ENCODE data around the gene DDX28.

The DDX28 gene

DNA sequence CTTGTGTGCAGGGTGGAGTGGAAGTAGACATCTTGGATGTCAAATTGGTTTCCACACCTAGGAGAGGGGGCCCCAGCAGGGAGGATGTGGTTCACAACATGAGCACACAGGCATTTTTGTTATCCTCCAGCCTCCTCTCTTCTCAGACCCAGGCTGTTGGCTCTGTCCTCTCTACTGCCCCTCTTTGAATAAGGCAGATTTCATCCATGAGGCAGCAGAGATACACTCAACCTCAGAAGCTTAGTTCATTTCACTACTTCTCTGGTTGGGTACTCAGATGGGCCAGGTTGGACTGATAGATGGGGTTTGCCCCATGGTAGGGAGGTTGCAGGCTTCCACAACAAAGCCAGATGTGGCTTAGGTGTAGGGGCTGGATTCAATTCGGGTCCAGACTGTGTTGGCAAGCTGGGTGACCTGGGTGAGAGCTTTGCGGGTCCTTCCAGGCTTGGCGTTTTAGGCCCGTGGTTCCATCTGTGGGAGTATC lies 39.9 kb upstream of the DDX28 start:
- POLR2A ChIA-PET = no interaction called here
- TF ChIP-seq, protein P1, sequence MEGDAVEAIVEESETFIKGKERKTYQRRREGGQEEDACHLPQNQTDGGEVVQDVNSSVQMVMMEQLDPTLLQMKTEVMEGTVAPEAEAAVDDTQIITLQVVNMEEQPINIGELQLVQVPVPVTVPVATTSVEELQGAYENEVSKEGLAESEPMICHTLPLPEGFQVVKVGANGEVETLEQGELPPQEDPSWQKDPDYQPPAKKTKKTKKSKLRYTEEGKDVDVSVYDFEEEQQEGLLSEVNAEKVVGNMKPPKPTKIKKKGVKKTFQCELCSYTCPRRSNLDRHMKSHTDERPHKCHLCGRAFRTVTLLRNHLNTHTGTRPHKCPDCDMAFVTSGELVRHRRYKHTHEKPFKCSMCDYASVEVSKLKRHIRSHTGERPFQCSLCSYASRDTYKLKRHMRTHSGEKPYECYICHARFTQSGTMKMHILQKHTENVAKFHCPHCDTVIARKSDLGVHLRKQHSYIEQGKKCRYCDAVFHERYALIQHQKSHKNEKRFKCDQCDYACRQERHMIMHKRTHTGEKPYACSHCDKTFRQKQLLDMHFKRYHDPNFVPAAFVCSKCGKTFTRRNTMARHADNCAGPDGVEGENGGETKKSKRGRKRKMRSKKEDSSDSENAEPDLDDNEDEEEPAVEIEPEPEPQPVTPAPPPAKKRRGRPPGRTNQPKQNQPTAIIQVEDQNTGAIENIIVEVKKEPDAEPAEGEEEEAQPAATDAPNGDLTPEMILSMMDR (IDR thresholded peaks at IDR 0.05; ENCODE audit: insufficient read depth, low read length, missing control alignments) = no peak
- CTCF ChIA-PET = interaction anchor here (0.6 to 4.5 kb wide), 12 partner anchors 9 to 266 kb away, joined by 3 to 45 read pairs (median 4); no protein-coding TSS in a partner anchor
- no peak for DNase-seq (ENCODE audit: low read depth, low spot score)
- no peak overlapping the region for H3K4me3 ChIP-seq (ENCODE audit: low read depth, low read length)

DNA sequence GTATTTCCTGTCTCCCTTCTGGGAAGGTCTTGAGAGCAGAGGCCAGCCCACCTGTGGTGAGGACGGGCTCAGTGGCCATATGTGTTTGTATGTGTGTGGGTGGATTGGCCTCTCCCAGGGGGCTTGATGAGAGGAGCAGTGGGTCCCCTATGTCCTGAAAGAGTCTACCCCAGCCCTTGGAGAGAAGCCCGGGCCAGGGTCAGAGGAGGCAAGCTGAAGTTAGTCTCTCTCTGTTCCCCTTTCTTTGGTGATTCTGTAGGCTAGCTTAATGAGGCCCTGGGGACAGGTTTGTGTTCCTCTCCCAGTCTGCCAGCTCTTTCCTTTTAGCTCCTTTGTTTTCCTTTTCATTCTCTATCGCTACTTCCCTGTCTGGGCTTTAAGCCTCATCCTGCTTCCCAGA lies 38.4 kb upstream of the DDX28 start:
- no peak overlapping the region for H3K4me3 ChIP-seq (ENCODE audit: low read depth, low read length)
- ChIA-PET POLR2A (no interaction called here), CTCF (interaction anchor here (0.9 to 1.3 kb wide), 5 partner anchors 20 to 200 kb away, joined by 3 to 4 read pairs (median 3); no protein-coding TSS in a partner anchor)
- TF ChIP-seq, protein P1 (IDR thresholded peaks at IDR 0.05; ENCODE audit: insufficient read depth, low read length, missing control alignments) = no peak
- DNase-seq (ENCODE audit: low read depth, low spot score) = no peak

DNA sequence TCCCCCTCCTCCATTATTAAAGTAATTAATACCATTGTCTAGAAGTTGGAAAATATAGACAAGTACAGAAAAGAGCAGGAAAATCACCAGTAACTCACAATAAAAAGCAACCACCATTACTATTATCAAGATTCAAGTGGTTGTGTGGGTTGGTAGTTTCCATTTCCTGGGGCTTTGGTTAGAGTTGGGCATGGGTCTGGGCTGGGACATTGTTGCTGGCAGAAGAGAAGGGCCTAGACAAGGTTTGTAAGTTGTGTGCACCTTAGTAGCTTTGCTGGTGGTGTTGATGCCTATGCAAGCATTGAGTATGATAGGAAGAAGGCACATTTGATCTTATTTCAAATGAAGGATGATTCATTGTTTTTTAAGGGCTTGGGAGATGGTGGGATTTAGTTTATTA lies 36.8 kb upstream of the DDX28 start:
- DNase-seq (ENCODE audit: low read depth, low spot score) = no peak
- CTCF ChIA-PET = no interaction called here
- no peak overlapping the region for H3K4me3 ChIP-seq (ENCODE audit: low read depth, low read length)
- POLR2A ChIA-PET = no interaction called here
- TF ChIP-seq, protein P1 (IDR thresholded peaks at IDR 0.05; ENCODE audit: insufficient read depth, low read length, missing control alignments) = no peak

DNA sequence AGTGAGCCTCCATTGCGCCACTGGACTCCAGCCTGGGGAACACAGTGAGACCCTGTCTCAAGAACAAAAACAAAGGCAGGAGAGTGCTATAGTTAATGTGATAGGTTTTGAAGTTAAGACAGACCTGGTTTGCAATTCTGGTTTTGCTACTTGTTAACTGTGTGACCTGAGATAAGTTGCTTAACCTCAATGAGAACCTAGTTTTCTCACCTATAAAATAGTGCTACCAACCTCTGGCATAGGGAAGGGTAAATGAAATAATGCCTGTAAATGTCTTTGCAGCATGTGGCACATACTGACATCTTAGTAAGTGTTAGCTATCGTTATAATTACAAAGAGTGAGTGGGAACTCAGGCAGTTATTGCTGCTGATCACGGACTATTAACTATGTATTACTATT lies 32.4 kb upstream of the DDX28 start:
- ChIA-PET POLR2A (no interaction called here), CTCF (interaction anchor here (0.8 to 8.4 kb wide), 5 partner anchors 9 to 68 kb away, joined by 3 to 81 read pairs (median 3); no protein-coding TSS in a partner anchor)
- no peak for DNase-seq (ENCODE audit: low read depth, low spot score)
- TF ChIP-seq, protein P1 (IDR thresholded peaks at IDR 0.05; ENCODE audit: insufficient read depth, low read length, missing control alignments) = no peak
- H3K4me3 ChIP-seq (ENCODE audit: low read depth, low read length) = no peak overlapping the region

DNA sequence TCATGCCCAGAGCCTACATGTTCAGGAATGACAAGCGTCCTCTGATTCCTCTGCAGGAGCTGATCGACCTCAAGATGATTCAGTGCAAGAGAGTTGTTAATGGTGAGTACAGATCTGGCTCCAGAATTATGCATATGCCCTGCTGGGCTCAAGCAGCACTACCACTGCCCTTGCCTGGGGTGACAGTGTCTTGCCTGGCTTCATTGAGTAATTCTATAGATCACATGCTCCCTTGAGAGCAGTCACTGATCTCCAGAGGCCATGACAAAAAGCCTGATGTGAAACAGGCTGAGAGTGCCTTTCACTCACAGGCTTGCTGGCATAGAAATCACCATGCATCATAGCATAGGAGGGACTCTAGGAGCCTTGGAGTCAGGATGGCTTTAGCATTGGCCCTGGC lies 26.4 kb upstream of the DDX28 start:
- no peak overlapping the region for H3K4me3 ChIP-seq (ENCODE audit: low read depth, low read length)
- DNase-seq (ENCODE audit: low read depth, low spot score) = no peak
- ChIA-PET CTCF (interaction anchor here (8.4 kb wide), 1 partner anchor 9 kb away, joined by 81 read pairs; no protein-coding TSS in a partner anchor), POLR2A (no interaction called here)
- TF ChIP-seq, protein P1 (IDR thresholded peaks at IDR 0.05; ENCODE audit: insufficient read depth, low read length, missing control alignments) = no peak

DNA sequence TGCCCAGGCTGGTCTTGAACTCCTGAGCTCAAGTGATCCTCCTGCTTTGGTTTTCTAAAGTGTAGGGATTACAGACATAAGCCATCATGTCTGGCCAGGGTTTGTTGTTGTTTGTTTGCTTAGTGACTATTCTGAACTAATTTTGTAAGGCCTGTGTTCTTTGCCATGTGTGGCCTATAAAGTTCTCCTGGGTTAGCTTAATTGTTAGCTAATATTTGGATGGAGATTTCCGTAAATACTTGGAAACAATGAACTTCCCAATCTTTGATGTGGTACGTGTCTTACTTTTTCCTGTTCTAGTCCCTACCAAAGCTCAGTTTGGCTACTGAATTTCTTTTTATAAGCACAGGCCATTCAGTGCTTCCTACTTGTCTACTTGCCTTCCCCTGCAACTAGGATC lies 25.0 kb upstream of the DDX28 start:
- CTCF ChIA-PET = interaction anchor here (0.5 to 2.9 kb wide), 4 partner anchors 9 to 952 kb away, joined by 3 to 16 read pairs (median 3); no protein-coding TSS in a partner anchor
- no peak overlapping the region for H3K4me3 ChIP-seq (ENCODE audit: low read depth, low read length)
- TF ChIP-seq, protein P1 (IDR thresholded peaks at IDR 0.05; ENCODE audit: insufficient read depth, low read length, missing control alignments) = no peak
- POLR2A ChIA-PET = no interaction called here
- no peak for DNase-seq (ENCODE audit: low read depth, low spot score)
